HG03378 (cell line): ENCODE results near the gene SCN4B.
"Not testable (repeated sequence)": the region's sequence is repeated elsewhere in the genome, so short reads cannot be mapped to it uniquely, and the experiment has no call there.

Source experiments
- ATAC-seq: cut with Tn5 transposase; IDR thresholded peaks from one replicate; pipeline ENCODE4 v1.9.1; 2021; ENCODE audit warnings: mild to moderate bottlenecking, moderate library complexity; ENCODE audit not compliant: unreplicated experiment

SCN4B gene, protein sequence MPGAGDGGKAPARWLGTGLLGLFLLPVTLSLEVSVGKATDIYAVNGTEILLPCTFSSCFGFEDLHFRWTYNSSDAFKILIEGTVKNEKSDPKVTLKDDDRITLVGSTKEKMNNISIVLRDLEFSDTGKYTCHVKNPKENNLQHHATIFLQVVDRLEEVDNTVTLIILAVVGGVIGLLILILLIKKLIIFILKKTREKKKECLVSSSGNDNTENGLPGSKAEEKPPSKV

DNA sequence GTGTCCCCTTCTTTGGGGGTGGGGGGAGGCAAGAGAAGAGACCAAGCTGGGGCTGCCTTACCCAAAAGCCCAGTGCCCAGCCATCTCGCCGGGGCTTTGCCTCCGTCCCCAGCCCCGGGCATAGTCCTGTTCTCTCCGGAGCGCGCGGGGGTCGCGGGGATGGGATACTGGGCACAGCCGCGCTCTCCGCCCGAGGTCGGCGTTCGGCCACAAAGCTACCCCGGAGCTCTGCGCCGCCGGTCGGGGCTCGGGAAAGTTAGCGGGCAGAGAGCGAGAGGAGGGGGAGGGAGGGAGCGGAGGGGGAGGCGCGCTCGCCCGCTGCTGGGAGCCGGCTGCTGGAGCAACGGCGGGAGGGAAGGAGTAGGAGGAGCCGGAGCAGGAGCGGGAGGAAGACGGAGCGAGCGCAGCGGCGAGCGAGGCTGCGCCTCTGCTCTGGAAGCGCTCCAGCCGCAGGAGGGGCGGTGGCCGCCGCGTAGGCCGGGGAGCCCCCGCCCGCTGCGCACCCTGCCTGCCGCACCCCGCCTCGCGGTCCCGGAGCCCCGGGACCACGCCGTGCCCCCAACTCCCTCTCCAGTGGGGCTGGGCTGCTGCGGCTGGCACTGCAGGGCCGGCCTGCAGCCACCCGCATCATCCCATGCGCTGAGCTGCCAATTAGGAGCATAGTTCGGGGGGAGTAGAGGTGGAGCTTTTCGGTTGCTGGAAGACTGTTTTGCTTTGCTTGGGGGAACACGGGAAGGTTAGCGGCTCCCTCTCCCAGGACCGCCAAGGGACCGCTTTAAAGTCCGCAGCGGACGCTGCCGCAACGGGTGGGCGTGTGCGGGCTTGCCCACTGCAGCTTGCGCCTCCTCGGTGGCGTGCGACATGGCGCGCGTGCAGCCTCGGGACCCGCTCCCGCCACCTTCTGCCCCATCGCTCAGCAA lies at the start of gene SCN4B:
TSS of gene SCN4B (minus strand) at position 272 of the 920 bp plus-strand sequence. CDS start at position 122, 150 bp downstream.
- ATAC-seq, result no peak

DNA sequence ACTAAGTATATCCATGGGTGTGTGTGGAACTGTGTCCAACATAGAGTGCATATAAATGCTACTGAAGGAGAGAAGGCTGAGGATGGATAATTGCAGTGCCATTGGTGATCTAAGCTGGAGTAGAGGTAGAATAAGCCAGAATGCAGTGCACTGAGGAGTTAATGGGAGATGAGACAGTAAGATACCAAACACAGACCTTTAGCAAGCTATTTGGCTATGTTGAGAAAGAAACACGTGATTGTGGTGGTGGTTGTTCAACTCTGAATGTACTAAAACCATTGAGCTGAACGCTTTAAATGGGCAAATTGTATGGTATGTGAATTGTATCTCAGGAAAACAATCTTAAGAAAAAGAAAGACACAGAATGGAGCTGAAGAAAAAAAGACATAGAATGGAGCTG lies 49.3 kb upstream of the SCN4B start:
- ATAC-seq, result no peak

DNA sequence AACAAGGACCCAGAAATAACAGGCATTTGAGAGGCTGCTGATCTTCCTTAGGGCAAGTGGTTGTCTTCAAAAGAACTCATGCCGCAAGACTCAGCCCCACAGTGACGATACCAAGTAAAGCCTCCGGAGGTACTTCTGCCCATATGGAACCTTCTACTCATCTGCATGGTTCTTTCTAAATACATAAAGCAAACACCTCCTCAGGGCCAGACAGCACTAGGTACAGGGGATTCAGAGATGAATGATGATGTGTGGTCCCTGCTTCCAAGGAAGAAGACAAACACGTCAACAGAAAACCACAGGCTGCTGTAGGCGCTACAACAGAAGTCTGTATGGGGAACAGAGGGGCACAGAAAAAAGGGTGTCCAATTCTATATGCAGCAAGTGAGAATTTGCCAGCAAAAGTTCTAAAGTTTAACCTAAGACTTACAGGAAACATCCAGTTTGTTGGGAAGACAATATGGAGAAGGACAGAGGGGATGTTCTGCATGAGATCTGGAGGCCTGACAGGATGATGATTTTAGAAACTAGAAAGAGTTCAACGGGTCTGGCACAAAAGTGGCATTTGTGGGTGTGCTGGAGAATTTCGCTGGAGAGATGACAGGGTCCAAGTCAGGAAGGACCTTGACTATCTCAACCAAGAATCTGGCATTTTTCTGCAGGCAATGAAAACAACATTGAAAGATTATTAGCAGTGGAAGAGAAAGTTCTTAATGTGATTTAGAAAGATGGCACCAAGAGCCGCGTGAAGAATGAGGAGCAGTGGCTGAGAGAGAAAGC lies 48.5 kb upstream of the SCN4B start:
- ATAC-seq, result no peak

DNA sequence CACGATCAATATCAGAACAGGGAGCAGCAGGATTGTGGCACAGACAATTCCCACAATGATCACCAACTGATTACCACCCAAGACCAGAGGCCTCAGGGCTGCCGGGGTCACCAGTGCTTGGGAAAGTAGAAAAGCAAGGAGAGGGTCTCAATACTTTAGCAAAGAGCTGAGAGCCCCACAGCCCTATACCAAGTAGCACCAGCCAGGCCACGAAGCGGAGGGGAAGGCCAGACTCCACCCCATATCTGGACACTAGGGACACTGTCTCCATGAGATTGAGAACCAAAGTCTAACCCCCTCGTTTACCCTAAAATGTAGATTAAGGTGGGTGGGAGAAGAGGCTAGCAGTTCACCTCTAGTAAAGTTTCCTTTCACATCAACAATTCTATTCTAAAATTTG lies 47.9 kb upstream of the SCN4B start:
- ATAC-seq, result no peak

DNA sequence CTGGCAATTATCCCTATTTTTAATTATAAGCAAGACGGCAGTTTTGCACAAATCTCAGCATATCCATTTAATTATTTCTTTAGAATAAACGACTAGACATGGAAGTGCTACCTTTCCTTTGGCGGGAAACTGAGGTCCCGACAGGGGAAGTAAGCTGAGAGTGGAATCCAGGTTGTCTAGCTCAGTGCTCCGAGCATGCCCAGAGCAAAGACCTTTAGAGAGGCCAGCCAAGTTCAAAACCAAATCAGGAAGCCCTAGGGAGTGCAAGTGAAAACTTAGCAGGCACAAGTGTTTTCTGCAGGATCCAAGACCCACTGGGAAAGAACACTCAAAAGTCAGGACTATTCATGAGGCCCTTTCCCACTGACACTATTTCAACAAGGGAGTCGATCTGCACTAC lies 46.5 kb upstream of the SCN4B start:
- no peak for ATAC-seq

DNA sequence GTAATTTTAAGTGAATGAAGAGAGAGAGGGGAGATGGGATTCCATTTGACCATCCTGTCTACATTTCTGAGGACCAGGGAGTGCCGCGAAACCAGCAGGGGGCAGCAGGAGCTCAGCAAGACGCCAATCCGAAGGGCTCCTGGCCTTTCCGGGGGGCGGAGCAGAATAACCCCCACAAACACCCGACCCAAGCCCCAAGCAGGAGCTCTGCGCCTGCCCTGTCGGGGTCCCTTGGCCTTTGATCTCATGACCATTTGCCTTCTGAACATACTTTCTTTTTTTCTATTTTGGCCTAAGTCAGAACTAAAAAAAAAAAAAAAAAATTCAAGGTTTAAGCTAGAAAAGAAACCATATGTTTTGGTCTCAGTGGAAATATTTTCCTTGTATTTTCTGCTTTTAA lies 45.7 kb upstream of the SCN4B start:
- no peak for ATAC-seq

DNA sequence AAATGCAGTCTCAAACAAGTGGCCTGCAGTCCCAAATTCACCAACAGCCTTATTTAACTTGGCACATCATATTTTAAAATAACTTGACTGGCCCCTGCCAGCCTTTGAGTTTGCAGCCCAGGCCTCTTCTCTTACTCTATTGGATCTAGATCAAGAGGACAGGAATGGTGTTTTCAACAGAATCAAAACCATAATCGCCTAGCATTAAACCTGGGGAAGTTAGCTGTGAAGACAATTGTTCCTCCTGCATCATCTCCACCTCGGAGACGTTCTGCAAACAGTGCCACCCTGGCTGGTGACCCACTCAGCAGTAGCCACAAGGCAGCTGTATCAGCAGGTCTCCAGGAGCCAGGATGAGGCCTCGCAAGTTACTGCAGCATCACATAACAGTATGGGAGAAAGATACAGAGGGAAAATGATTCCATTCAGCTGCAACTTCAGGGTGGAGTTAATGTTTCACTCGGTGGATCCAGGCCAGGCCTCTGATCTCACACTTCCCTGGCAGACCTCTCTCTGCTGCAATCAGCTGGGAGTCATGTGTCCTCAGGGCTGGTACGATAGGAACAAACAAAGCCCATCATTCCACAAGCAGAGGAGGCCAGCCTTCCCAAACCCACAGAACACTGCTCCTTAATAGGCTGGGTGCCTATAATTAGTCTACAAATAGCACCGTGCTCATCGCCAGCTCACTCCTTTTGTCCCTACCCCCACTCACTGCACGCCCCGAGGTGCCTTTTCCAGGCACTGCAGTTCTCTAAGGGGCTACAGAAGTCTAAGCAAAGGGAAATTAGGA lies 42.4 kb upstream of the SCN4B start:
- ATAC-seq, result no peak

DNA sequence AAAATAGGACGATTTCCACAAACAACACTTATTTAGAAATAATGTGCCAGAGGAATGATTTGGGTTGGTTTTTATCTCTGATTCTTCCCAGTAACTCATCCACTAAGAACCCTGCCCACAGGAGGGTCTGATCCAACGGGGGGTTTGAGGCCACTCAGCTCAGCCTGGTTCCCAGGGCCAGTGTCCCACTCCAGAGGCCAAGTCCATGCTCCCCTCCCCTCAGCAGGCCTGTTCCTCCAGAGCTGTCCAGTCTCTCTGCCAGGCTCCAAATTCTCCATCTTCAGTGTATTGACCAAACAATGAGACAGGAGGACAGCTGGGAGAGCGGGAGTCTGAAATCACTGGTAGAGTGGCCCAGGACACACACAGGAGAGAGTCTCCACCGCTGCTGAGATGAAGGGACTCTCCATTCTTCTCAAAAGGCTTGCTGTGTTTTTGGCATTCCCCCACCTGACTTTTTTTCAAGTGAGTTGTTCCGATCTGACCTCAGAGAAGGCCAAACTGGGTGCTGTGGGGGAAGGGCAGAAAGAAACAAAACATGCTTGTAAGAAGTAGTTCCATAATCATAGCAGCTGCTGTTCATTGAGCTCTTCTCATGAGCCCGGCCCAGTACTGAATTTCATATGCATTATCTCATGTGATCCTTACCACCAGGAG lies 41.4 kb upstream of the SCN4B start:
- ATAC-seq, result no peak

DNA sequence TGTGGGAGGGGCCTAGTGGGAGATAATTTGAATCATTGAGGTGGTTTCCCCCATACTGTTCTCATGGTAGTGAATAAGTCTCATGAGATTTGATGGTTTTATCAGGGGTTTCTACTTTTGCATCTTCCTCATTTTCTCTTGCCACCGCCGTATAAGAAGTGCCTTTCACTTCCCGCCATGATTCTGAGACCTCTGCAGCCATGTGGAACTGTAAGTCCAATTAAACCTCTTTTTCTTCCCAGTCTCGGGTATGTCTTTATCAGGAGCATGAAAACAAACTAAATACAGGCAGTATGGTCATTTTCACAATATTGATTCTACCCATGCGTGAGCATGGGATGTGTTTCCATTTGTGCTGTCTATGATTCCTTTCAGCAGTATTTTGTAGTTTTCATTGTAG lies 40.2 kb upstream of the SCN4B start:
- ATAC-seq, result not testable (repeated sequence)

DNA sequence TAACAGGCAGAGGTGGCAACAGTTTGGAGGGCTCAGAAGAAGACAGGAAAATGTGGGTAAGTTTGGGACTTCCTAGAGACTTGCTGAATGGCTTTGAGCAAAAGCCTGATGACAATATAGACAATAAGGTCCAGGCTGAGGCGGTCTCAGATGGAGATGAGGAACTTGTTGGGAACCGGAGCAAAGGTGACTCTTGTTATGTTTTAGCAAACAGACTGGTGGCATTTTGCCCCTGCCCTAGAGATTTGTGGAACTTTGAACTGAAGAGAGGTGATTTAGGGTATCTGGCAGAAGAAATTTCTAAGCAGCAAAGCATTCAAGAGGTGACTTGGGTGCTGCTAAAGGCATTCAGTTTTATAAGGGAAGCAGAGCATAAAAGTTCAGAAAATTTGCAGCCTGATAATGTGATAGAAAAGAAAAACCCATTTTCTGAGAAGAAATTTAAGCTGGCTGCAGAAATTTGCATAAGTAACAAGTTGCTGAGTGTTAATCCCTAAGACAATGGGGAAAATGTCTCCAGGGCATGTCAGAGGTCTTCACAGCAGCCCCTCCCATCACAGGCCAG lies 38.4 kb upstream of the SCN4B start:
- not testable (repeated sequence) for ATAC-seq

DNA sequence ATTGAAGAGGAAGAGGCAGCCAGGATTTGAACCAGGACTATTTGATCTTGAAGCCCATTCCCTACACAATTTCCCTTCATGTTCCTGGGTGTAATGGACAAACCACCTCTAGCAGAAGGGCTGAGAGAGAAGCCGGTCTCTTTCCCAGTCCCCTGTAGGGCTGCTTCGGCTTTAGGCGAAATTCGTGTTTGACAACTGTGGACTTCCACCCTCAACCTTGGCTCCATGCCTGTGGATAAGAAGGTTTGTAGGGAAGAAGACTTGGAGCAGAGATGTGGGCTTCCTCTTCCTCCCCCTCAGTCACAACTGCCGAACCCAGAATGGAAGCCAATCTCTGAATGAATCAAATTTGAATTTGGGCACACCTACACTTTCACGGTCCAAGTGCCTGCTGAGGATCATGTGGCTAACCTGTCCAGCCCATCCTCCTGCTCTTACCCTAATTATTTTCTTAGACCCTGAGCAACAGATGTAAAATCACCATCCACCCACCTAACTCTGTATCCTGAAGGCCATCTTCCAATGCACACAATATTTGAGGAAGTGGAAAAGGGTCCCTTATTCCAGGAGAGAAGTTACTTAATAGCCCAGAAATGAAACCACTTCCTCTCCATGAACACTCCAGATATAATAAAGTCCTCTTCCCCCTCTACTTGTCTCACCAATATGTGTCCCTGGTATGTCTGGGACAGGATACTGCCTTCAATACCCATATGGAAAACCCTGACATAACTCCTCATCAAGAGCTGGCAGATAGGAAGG lies 33.9 kb upstream of the SCN4B start:
- ATAC-seq, result no peak

DNA sequence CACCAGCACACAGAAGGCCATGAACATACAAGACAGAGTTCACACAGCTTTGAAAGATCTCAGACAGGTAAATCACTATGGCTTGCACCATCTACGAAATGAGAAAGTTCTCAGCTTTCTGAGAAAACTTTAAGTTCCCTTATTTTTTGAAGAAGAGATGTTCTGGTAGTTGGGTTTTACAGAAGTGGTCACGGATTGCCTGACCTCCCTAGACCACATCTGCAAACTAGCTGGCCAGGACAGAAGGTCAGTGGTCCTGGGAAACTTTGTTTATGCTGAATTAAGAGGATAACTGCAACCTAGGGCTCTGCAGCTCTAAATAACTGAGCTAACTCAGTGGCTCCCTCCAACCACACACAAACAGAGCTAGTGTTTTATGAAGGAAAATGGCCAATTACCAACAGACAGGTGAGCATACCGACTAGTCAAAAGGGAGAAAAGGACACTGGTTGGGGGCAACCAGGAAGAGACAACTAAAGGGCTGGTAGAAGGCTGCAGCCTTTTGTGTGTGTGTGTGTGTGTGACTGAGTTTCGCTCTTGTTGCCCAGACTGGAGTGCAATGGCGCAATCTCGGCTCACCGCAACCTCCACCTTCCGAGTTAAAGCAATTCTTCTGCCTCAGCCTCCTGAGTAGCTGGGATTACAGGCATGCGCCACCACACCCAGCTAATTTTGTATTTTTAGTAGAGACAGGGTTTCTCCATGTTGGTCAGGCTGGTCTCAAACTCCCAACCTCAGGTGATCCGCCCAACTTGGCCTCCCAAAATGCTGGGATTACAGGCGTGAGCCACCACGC lies 32.4 kb upstream of the SCN4B start:
- no peak for ATAC-seq

DNA sequence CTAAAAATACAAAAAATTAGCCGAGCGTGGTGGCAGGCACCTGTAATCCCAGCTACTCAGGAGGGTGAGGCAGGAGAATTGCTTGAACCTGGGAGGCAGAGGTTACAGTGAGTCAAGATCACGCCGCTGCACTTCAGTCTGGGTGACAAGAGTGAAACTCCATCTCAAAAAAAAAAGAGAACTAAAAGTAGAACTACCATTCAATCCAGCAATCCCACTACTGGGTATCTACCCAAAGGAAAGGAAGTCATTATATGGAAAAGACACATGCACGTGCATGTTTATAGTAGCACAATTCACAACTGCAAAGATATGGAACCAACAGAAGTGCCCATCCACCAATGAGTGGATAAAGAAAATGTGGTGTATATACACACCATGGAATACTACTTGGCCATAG lies 31.1 kb upstream of the SCN4B start:
- ATAC-seq, result not testable (repeated sequence)

DNA sequence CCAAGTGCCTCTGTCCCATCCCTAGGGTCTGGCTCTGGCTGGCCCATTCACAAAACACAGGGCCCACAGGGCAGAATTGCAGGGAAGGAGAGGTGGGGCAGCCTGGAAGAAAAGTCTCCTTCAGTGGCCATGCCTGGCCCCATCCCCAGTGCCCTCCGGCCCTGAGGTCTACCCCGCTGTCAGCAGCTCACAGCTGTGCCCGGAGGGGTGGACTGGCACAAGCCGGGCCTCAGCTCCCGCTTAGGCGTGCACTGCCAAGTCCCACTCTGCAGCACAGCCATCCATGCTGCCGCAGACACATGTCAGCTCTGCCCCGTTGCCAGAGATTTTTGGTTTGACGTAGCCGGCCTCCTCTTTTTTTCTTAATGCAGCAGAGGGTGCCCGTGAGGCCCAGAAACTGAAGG lies 27.7 kb upstream of the SCN4B start:
- ATAC-seq, result no peak

DNA sequence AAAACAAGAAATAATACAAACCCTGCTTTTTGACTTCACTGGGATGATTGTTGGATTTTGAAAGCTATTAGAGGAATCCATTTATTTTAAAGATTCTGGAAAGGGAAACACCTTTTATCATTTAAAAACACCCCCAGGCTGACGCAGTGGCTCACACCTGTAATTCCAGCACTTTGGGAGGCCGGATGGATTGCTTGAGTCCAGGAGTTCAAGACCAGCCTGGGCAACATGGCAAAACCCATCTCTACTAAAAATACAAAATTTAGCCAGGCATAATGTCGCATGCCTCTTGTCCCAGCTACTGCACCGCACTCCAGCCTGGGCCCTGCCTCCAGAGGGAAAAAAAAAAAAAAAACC lies 24.1 kb upstream of the SCN4B start:
- ATAC-seq, result no peak

DNA sequence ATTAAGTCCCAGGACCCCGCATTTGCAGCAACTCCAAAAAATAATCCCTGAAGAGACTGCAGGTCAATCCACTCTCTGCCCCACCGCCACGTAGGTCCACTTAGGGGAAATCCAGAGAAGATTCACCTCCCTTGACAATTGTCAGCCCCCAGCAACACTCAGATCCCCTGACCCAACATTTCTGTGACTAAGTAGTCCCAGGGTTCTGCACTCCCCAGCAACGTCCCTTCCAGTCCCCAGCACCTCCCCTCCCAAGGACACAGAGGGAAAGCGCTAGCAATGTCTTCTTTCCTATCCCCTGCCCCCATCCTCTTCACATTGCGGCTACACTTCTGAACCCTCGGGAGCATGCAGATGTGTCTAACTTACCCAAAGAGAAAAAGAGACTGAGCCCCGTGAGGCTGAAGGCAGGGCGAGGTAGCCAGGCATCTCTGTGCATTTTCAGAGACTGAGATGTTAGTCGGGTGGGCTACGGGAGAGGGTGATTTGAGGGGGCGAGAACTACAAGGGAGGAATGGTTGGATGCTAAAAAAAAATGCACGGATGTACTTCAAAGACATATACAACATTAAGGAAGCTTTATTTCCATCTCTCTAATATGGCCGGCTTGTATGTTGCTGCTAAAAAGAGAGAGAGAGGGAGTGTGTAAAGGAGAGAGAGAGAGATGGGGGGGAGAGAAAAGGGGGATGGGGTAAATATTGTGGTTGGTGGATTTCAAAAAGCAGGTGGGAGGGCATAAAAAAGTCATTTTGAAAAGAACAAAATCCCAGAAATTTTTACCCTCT lies 23.6 kb upstream of the SCN4B start, which contains the start of gene SCN2B:
TSS of gene SCN2B (minus strand) at position 647 of the 785 bp plus-strand sequence. CDS start at position 439, 208 bp downstream.
- ATAC-seq, result no peak
